Kidney (tissue), 14 donors: Measurements from ENCODE around the gene DEPP1. TPM values are rescaled to one million over a fixed set of nuclear protein-coding genes. Genes with fewer than 3 reads are reported as not detected.

Experiments used
- DNase-seq, 5 donors: peaks; one replicate each; pipeline ENCODE4 v3.0.0-alpha.2; 2013 to 2020
- FAIRE-seq: peaks from 2 replicates; lab custom pipeline; 2012; peaks lifted over from hg19 to GRCh38; lab: Jason Lieb, UNC
- H3K27ac ChIP-seq, 2 donors: one replicate each; pipeline ENCODE4 v1.7.0; 2013; ENCODE audit warnings: low read depth in 2 of 2, low read length in 2 of 2, inconsistent platforms in 1 of 2
- H3K27me3 ChIP-seq: one replicate; pipeline ENCODE4 v1.7.1; 2013; ENCODE audit warnings: low read length, inconsistent platforms; ENCODE audit not compliant: control insufficient read depth, insufficient read depth
- H3K36me3 ChIP-seq, 3 donors: one replicate each; pipeline versions ENCODE4 v1.7.0 to v1.7.1; 2013; ENCODE audit warnings: low read length in 3 of 3, control low read depth in 1 of 3, inconsistent platforms in 1 of 3; ENCODE audit not compliant: insufficient read depth in 3 of 3, control insufficient read depth in 2 of 3
- H3K4me1 ChIP-seq, 3 donors: one replicate each; pipeline versions ENCODE4 v1.7.0 to v1.7.1; 2013; ENCODE audit warnings: low read length in 3 of 3, inconsistent platforms in 1 of 3, low read depth in 1 of 3; ENCODE audit not compliant: control insufficient read depth in 2 of 3, insufficient read depth in 2 of 3
- H3K4me3 ChIP-seq, 3 donors: one replicate each; pipeline versions ENCODE4 v1.7.0 to v1.8.1; 2013; ENCODE audit warnings: low read length in 3 of 3, control low read depth in 1 of 3, inconsistent platforms in 1 of 3
- H3K9ac ChIP-seq, 3 donors: one replicate each; pipeline versions ENCODE4 v1.7.0 to v1.7.1; 2013; ENCODE audit warnings: low read length in 3 of 3, control low read depth in 1 of 3, inconsistent platforms in 1 of 3
- H3K9me3 ChIP-seq, 3 donors: one replicate each; pipeline versions ENCODE4 v1.7.0 to v1.7.1; 2013; ENCODE audit warnings: low read length in 3 of 3, control low read depth in 1 of 3, inconsistent platforms in 1 of 3; ENCODE audit not compliant: control insufficient read depth in 2 of 3, insufficient read depth in 1 of 3
- CTCF ChIP-seq: IDR thresholded peaks from 3 replicates; pipeline ENCODE4 v1.5.1; 2012; ENCODE audit warnings: mild to moderate bottlenecking, moderate library complexity, borderline replicate concordance; ENCODE audit not compliant: insufficient read depth; ENCODE audit errors: extremely low read depth
- intact Hi-C: fragments of 100-400 bp; cut with DNase I; formaldehyde crosslinking; loops from one replicate; pipeline ENCODE4 v1.11.1; 2022
- polyA plus RNA-seq: library from polyadenylated mRNA; stranded (reverse); fragments of 350-450 nt; fragmentation: Illumina TruSeq; extraction: RNeasy Lipid Tissue Mini Kit (QIAGEN cat#74804); gene quantifications from one replicate; pipeline ENCODE4 v1.2.3, GENCODE V29; 2014; ENCODE audit warnings: low read depth, low replicate concordance; ENCODE audit not compliant: insufficient read depth
- total RNA-seq: library from RNA; stranded (reverse); fragmentation: NEBNext Ultra II Directional; extraction: Animal tissue kit (Norgen Biotek cat#: 25700); gene quantifications from one replicate; pipeline ENCODE4 v1.2.1, GENCODE V29; 2021
- donor health status: control.
- donor health status: control.
- donor health status: control.
- donor health status: control.
- donor health status: control.
- donor health status: DM: yes; HTN: yes; CAD: no.
- donor health status: Normal renal cell carcinoma (clear cell type).

DEPP1 gene
- total and polyA plus RNA-seq, 2 donors from 2014 or later = 44.4 to 146 TPM

GRCh38 chr10:45004661-45005060 lies 26.1 kb upstream of the DEPP1 start:
- no peak for DNase-seq
- no peak for TF ChIP-seq CTCF
- H3K4me1 ChIP-seq = peaks cover 3 to 13% (median 4%) of the 10 kb centered on the region in 3 donors
- no peak overlapping the region for H3K4me3 ChIP-seq
- no peaks in the 10 kb centered on the region for H3K9me3 ChIP-seq
- H3K36me3 ChIP-seq = peaks cover 0 to 21% (median 3%) of the 10 kb centered on the region in 3 donors
- no peak for FAIRE-seq
- intact Hi-C loops = no loop called here
- no peak overlapping the region for H3K9ac ChIP-seq
- H3K27ac ChIP-seq = no peak overlapping the region
- no peaks in the 10 kb centered on the region for H3K27me3 ChIP-seq

- H3K36me3 ChIP-seq = peaks cover 0 to 21% (median 3%) of the 10 kb centered on the region in 3 donors
- no peak for FAIRE-seq
- TF ChIP-seq CTCF = no peak
These were observed 24.9 kb upstream of the DEPP1 start for GRCh38 chr10:45003432-45004000.

GRCh38 chr10:45001381-45002148 lies 23.0 kb upstream of the DEPP1 start:
- H3K27ac ChIP-seq = peak overlapping the region; percentile 94 to 97
- peaks cover 2 to 24% (median 15%) of the 10 kb centered on the region in 3 donors for H3K4me1 ChIP-seq
- peaks cover 0 to 21% (median 3%) of the 10 kb centered on the region in 3 donors for H3K36me3 ChIP-seq
- H3K9me3 ChIP-seq = no peaks in the 10 kb centered on the region
- no peaks in the 10 kb centered on the region for H3K27me3 ChIP-seq
- intact Hi-C loops = no loop called here
- no peak for FAIRE-seq
- H3K4me3 ChIP-seq = peak overlapping the region; percentile 70 to 94 (median 86)
- no peak for TF ChIP-seq CTCF
- peak; percentile 77 to 91 (median 84) for DNase-seq
- H3K9ac ChIP-seq = peak overlapping the region; percentile 56 to 86 (median 84)

More at GRCh38 chr10:45003432-45004000, 24.9 kb upstream of the DEPP1 start:
- intact Hi-C loops = no loop called here
- H3K4me1 ChIP-seq = peaks cover 3 to 15% (median 4%) of the 10 kb centered on the region in 3 donors
- no peaks in the 10 kb centered on the region for H3K9me3 ChIP-seq
- no peak for DNase-seq
- H3K27me3 ChIP-seq = no peaks in the 10 kb centered on the region
- no peak overlapping the region for H3K4me3 ChIP-seq
- H3K27ac ChIP-seq = no peak overlapping the region
- no peak overlapping the region for H3K9ac ChIP-seq
